Activated CD4-positive, alpha-beta T cell treated with anti-CD3 and anti-CD28 coated beads, Interleukin-10, Interleukin-2, amounts not matched to agents 100 ng/mL and 50 ng/mL, durations not matched to agents 16 hours and 8 hours (primary cell): Measurements from ENCODE around the gene EML1.

Experiments
- DNase-seq: peaks from one replicate; pipeline ENCODE4 v3.0.0-alpha.2; 2020

The EML1 gene

DNA sequence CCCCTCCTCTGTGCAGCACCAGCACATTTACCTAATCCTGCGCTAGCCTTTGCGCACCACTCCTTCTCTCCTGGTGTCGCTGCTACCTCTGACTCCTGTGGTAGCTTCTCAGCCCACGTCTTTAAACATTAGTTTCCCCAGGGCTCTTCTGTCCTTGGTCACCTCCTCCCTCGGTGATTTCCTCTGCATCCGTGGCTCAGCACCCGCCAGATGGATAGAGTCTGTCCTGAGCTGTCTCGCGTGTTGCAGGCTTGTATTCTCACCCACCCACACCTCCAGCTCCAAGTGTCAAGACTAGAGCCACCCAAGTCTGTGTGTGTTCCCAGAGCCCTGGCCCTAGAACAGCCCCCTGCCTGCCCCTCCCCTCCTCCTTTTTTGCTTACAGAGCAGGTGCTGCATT, 83.2 kb downstream of the EML1 start:
- no peak for DNase-seq

DNA sequence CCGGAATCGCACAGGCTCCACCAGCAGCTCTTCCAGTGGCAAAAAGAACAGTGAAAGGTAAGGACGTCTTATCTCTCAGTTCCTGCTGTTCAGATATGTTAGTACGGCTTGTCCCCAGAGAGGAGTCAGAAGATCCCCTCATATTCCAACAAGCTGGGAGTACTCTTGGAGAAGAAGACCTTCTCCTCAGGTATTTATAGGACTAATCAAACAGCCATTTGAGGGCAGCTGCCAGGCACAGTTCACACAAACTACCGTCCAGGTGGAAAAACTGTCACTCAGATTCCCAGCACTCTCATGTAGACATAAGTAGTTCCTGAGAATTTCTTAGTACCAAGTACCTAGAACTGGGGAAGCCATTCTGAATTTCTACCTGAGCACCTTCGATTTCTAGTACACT, 85.3 kb downstream of the EML1 start:
- DNase-seq: no peak

DNA sequence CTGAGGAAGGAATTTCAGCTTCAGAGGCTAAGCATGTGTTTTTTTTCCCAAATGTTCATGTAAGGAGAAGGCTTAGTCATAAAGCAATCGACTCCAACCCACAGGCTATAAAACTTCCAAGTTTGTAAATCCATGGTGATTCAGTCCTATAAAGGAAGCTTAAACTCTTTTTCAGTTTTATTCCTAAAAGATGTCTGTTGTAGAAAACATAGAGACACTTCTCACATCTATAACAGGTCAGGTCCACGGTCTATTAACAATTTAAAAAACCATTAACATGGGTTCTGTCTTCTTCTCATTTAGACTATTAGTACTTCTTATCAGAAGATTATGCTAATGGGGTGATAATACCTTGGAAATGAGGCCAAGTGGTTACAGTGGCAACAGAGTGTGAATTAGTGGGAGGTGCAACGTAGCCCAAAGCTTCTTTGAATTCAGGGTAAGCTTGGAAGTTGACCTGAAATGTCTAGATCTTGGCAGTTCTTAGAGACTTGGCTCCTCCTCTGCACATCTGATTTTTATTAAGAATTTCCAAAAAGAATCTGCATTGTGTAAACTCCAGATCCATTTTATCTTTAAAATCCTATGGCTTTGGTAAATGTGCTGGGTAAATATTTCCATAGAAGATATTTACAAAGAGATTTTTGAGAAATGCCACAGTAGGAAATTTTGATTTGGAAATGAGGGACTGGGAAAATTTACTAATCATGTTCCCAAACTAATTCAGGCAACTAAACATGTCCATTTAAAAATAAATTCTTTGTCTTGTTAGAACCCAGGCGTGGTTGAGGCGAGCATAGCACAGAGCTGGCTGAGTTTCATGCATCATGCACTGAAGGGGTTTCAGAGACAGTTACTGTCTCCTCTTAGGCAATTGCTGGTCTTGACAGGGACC, 86.4 kb downstream of the EML1 start:
- DNase-seq: no peak

DNA sequence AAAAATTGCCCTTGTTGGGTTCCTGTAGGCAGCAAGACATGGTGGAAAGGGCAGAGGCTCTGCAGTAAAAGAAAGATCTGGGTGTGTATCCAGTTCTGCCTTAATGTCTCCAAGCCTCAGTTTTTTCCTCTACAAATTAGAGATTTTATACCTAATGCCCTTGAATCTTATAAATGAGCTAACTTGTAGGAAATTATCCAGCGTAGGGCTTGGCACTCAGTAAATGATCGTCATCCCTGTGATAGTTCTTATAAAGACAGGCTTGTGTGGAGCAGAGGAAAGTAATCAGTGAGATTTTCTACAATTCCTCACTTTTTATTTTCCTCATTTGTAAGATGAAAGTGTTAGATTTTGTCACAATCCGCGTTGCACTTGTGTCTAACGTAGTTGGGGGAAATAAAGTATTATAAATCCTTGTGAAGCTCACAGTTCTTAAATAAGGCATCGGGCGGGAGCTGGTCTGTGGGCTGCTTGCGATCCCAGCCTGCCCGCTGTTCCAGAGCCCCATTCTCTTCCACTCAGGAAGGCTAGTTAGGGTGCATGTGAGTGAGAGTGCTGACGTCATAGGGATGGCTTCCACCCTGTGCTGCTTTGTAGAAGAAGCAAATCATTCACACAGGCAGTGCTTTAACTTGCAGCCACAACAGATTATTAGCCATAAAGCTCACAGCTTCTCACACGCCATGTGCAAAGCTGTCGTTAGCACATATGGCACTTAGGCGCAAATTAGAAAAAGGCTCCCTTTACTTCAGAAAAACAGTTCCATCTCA, 87.6 kb downstream of the EML1 start:
- no peak for DNase-seq

DNA sequence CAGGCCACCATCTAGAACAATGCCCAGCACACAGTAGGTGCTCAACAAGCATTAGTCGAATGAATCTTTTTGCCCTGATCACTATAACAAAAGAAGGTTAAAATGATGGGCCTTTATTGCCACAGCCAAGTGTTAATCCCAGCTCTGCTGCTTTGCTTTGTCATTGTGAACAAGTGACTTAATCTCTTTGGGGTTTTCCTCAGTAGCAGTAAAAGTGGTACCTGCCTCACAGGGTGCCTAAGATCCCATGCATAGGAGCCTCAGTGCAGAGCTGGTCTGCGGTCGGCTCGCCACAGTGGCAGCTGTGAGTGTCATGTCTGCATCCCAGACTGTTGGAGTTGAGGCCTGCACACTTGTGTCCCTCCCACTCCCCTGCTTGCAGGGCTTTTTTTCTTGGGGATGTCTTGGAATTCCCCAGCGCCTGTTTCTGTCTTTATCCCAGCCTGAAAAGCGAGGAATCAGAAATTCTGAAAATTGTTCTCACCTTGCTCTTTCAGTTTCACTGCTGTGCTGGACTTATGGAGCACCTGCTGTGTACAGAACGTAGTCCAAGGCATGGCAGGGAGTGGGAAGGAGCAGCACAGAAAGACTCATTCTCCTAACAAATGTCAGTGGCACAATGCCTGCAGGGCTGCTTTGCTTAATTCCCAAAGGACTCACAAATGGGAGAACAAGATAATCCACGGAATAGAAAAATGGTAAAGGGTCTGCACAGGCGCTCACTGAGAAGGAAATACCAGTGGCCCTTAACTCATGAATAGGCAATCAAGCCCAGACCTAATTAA, 90.8 kb downstream of the EML1 start:
- DNase-seq: no peak

DNA sequence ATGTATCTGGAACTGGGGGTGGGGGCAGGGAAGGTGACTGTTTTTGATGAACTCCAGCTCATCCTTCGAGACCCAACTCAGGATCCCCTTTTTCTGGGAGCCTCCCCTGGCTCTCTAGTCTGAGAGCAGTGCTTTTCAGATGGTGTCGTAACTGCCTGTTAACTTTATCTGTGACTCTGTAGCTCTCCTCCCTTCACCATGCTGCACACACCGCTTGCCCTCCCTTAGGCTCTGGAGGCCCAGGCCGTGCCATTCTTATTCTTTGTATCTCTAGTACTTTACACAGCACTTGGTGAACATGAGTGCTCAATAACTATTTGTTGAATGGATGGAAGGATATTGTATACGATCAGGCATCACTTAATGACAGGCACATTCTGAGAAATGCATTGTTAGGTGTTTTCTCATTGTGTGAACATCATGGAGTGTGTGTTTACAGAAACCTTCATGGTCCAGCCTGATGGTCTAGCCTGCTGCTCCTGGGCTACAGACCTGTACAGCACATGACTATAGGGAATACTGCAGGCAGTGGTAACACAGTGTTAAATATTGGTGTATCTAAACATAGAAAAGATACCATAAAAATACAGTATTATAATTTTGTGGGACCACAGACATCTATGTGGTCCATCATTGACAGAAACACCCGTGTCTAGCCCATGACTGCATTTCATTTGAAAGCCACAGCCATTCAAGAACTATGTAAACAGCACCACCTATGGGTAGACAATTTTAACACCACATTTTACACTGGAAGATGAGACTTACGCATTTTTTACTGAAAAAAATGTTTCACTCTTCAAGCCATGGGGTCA, 91.8 kb downstream of the EML1 start:
- peak; percentile 65 for DNase-seq

DNA sequence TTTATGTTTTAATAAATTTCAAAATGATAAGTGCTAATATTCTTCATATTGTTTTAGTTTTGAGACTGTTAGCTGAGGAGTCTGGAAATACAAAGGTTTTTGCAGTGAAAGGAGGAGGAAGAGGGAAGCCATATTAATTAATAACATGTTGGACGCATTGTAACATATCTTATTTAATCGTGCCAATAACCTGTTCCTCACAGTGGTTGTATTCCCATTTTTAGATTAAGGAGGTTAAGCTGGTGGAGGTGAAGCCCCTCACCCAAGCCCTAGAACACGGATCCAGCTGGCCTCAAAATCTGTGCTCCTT, 92.4 kb downstream of the EML1 start:
- no peak for DNase-seq

DNA sequence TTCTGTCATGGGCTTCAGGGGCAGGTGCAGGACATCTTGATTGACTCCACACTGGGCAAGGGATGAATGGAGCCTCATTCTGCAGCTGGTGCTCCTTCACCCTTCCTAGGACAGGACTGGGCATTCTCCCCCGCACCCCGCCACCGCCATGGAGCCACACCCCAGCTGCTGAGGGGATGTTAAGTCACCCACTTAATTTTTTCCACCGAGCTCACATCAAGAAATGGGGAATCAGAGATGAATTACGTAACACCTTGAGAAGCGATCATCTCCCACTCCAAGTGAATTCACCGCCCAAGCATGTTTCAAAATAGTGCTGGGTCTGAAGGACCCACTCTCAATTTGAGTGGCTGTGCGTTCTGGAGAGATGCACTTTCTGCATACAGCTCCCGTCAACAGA, 94.2 kb downstream of the EML1 start:
- DNase-seq: no peak

DNA sequence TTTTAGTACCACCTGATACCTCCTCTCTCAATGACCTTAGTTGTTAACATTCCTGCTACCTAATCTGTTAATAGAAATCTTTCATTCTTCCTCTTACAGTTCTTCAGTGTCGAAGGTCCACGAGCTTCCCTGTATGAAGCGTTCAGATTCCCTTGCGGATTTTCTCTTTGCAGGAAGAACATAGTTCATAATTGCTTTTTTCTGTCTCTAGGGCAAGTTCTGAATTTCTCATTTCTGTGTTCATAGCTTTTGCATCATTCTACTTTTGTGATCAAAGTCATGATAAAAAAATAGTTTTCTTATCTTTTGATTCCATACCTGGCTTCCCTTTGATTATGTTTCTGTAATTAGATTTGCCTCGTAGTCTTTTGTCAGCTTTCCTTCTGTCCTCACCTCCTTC, 94.9 kb downstream of the EML1 start:
- DNase-seq: no peak

DNA sequence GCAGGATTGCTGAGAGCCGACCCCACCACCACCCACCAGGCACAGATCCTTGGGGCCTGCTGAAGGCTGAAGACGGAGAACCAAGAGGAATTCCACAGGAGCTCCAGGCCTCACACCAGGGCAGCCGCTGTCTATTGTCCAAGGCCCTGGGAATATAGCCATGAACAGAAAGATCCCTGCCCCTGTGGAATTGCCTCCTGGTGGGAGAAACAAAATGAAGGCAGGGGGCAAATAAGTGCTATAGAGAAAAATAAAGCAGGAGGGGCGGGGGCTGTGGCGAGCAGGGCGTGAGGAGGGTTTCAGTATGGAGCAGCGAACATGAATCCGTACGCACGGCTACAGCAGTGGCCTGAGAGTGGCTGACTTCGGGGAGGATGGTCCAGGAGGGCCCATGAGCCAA, 96.1 kb downstream of the EML1 start:
- no peak for DNase-seq

DNA sequence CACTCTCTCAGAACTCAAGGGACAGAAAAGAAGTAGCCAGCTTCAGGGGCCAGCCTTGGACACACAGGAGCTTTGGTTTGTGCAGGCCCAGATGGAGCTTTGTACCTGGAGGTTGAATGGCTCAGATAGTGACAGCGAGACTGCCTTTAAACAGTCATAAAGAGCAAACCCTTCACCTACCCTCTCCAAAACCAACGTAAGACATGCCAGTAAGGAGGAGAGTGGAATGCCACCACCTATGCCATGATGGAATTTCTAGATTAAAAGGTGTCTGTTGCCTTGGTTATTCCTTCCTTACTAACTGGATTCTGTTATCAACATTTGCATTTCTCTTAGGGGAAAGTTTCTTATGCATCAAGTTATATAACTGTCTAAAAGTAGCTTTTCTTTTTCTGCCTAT, 98.1 kb downstream of the EML1 start:
- DNase-seq: no peak

DNA sequence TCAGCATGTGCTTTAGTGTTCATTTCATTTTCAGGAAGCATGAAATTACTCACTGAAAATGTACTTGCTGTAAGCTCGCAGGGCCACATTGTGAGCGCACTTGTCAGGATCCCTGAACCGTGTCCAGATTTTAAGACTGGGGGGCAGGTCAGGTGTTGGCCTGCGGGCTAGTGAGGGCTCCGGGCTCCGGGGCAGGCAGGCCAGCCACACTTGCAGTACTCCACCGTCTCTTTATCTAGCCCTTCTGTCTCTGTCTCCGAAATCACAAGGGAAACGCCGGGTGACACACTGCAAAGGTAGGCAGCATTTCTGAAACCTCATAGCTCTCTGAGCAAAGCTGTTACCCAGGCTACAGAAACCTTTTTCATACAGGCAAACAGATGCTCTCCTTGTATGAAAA, 98.7 kb downstream of the EML1 start:
- peak; percentile 6 for DNase-seq

DNA sequence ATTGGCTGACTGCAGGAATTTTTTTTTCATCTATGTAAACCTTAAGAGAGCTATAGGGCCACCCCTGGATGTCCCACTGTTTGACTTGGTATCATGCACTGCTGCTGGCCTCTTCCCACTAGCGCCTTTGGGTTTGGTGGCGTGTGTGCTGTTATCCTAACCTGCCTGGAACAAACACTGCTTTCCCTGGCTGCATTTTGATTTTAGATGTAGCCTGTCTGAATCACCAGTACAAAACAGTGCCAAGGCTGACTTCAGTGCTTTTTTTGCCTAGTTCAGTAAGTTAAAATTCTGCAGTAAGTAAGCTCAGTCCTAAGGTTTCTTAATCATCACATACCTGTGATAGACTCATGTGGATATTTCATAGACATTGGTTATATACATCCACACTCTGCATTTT, 99.2 kb downstream of the EML1 start:
- no peak for DNase-seq

DNA sequence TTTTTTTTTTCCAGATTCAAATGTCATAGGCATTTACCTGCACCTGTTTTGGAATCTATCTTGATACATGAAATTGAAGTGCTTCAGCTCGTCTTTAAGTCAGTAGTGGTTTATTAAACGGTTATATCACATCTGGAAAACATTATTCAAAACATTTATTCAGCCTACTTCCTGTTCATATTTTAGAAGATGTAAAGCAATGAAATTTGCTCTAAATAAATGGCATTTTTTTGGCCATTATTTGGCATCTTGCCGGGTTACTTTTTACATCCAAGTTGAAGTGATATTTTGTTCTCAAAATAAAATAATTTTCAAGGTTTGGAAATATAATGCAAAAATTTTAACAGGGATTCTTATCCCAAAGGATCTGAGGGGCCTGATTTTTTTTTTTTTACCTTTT, 103.1 kb downstream of the EML1 start:
- DNase-seq: no peak

DNA sequence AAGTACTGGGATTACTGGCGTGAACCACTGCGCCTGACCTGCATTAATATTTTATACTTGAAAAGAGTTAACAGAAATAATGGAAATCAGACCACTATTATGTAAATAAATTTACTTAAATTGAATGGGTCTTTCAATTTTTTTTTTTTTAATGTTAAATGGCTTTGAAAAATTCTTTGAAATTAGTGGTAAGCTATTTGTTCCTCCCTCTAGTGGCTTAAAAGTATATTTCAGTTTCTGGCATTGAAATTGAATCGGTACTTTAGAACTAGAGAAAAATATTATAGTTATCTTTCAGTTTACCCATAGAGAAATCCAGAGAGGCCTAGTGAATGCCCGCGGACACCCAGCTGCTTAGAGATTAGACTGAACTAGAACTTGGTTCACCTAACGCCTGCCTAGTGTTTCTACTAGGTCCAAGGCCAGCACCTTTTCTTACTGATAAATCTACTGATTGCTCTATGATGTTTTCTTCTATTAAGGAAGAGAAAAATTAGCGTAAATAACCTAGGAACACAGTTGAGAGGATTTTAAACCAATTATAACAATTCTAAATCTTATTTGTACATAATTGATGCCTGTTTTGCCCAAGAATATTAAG, 106.5 kb downstream of the EML1 start:
- DNase-seq: peak; percentile 11

DNA sequence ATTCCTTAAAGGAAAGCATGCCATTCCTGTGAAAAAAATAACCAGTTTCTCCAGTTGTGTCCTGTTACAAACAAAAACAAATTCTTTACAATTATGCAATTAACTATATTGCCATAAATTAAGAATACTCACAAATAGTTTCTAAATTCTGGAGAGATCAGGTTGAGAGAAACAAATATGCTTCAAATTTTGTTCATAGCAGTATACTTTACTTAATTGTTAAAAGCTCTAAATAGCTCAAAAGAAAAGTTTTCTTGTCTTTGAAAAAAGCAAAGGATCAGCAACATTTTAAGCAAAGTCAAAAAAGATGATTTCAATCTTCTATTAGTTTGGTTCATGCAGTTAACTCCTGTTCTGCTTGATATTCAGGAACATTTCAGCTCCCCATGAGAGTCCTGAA, 109.7 kb downstream of the EML1 start:
- no peak for DNase-seq

DNA sequence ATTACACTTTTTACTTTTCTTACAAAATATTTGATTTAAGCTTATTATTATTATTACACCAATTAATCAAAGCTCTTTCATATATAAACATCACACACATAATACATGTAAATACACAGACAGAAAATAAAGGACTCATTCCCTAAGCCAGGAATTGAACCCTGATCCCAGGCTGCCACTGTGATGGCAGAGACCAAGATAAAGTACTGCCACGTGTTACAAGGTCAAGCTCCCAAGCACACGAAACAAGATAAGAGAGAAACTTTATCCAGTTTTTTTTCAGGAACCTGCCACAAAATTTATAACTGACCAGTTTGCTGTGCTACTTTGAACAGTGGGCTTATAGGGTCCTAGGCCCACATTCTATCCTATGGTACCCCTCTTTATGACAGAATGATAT, 111.3 kb downstream of the EML1 start:
- no peak for DNase-seq

DNA sequence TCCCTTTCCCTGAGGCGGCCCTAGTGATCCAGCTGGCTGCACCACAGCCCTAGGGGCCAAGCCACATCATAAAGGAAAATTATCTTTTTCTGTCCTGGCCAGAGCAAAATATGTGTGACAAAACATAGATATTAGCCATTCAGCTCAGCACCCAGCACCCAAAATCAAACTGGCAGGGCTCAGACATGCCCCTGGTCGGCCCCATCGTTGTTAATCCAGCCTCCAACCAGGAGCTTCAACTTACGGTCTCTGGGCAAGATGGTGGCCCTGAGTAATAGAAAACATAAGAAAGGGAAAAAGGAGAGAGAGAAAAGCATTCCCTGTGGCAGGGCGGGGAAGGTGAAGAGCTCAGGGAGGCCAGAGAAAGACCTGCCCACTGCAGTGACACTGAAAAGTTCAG, 111.9 kb downstream of the EML1 start:
- no peak for DNase-seq

DNA sequence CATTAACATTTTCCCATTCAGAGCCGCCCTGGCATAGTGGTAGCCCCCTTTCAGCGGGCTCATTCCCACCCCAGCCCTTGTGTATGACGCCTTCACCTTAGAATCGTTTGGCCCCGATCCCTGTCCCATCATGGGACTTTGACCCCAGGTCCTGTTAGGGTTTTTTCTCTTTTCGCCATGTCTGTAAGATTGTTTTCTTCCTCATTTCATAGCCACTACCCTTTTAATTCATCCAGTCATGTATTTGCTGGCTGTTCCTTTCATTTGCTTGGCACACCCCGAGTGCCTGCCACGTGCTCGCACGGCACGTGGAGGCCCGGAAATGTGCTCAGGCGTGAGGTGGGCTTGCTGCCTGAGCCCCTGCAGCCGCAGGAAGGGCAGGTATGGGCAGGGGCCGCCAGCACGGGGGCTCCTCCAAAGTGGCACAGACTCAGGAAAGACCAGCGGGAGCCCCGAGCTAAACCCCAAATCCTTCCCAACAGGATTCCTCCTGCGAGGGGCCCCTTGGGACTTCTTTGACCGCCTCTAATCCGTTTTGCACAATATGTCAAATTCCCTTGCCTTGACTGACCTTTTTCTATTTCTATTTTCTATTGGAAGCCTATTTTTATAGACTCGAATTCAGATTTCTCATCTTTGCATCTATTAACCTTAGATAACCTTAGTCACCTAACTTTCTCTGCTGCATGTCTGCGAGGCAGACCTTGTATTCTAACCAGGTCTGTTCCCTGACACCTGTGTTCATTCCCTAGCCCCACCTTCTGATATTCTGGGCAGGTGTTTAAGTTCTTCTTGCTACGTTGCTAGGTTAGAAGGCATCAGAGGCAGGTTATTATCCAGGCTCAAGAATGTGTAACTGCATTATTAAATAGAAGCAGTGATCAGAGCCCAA, 114.8 kb downstream of the EML1 start:
- no peak for DNase-seq

DNA sequence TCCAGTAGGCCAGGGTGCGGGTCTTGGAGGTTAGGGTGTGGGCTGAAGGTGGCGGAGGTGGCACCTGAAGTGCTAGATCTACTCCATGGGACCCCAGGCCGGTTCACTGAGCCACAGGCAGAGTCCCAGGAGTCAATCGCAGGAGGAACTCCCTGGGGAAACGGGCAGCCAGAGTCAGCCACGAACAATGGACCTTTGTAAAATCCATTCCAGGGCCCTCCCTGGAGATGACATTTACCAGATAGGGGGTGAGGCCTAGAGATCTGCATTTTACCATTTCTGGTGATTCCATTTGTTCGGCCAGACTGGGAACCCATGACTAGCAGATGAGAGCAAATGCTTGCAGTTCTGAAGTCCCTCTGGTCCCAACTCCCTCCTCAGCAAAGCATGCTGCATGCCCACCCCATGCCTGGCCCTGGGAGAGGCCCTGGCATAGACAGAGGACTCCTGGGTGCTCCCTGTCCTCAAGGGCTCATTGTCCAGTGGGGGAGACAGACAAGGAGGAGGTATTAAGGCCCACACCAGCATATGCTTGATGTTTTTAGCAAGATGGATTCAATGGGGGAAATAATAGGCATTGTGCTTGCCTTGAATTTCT, 115.5 kb downstream of the EML1 start:
- DNase-seq: no peak

DNA sequence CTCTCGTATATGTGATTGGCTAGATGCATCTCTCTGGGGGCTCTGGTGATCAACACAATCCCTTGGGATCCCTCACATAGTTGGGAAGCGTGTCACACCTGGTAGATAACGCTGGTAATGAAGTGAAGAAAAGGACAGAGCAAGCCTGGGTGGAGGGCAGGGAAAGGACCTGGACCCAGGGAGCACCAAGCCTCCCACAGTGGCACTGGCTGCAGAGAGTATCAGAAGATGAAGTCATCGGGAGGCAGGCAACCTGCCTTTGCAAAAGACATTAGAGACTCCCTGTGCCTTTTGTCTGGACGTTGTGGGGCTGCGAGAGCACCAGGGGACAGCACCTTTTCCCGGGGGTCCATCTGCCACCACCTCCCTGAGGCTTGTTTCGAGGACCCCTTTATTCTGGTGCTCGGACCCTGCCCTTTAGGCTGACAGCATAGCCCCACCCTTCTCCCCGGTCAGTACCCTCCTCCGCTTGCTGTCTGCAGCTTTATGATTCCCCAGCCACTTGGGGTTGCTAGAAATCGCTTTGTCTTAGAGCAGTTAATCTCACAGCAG, 116.4 kb downstream of the EML1 start:
- no peak for DNase-seq
